Kidney (tissue), 14 donors: ENCODE data around the gene FOXA3. TPM values are rescaled to one million over a fixed set of nuclear protein-coding genes. Genes with fewer than 3 reads are reported as not detected.

Experiments used
- DNase-seq, 5 donors: peaks; one replicate each; pipeline ENCODE4 v3.0.0-alpha.2; 2013 to 2020
- FAIRE-seq: peaks from 2 replicates; lab custom pipeline; 2012; peaks lifted over from hg19 to GRCh38; lab: Jason Lieb, UNC
- H3K27ac ChIP-seq, 2 donors: one replicate each; pipeline ENCODE4 v1.7.0; 2013; ENCODE audit warnings: low read depth in 2 of 2, low read length in 2 of 2, inconsistent platforms in 1 of 2
- H3K27me3 ChIP-seq: one replicate; pipeline ENCODE4 v1.7.1; 2013; ENCODE audit warnings: low read length, inconsistent platforms; ENCODE audit not compliant: control insufficient read depth, insufficient read depth
- H3K36me3 ChIP-seq, 3 donors: one replicate each; pipeline versions ENCODE4 v1.7.0 to v1.7.1; 2013; ENCODE audit warnings: low read length in 3 of 3, control low read depth in 1 of 3, inconsistent platforms in 1 of 3; ENCODE audit not compliant: insufficient read depth in 3 of 3, control insufficient read depth in 2 of 3
- H3K4me1 ChIP-seq, 3 donors: one replicate each; pipeline versions ENCODE4 v1.7.0 to v1.7.1; 2013; ENCODE audit warnings: low read length in 3 of 3, inconsistent platforms in 1 of 3, low read depth in 1 of 3; ENCODE audit not compliant: control insufficient read depth in 2 of 3, insufficient read depth in 2 of 3
- H3K4me3 ChIP-seq, 3 donors: one replicate each; pipeline versions ENCODE4 v1.7.0 to v1.8.1; 2013; ENCODE audit warnings: low read length in 3 of 3, control low read depth in 1 of 3, inconsistent platforms in 1 of 3
- H3K9ac ChIP-seq, 3 donors: one replicate each; pipeline versions ENCODE4 v1.7.0 to v1.7.1; 2013; ENCODE audit warnings: low read length in 3 of 3, control low read depth in 1 of 3, inconsistent platforms in 1 of 3
- H3K9me3 ChIP-seq, 3 donors: one replicate each; pipeline versions ENCODE4 v1.7.0 to v1.7.1; 2013; ENCODE audit warnings: low read length in 3 of 3, control low read depth in 1 of 3, inconsistent platforms in 1 of 3; ENCODE audit not compliant: control insufficient read depth in 2 of 3, insufficient read depth in 1 of 3
- CTCF ChIP-seq: IDR thresholded peaks from 3 replicates; pipeline ENCODE4 v1.5.1; 2012; ENCODE audit warnings: mild to moderate bottlenecking, moderate library complexity, borderline replicate concordance; ENCODE audit not compliant: insufficient read depth; ENCODE audit errors: extremely low read depth
- intact Hi-C: fragments of 100-400 bp; cut with DNase I; formaldehyde crosslinking; loops from one replicate; pipeline ENCODE4 v1.11.1; 2022
- polyA plus RNA-seq: library from polyadenylated mRNA; stranded (reverse); fragments of 350-450 nt; fragmentation: Illumina TruSeq; extraction: RNeasy Lipid Tissue Mini Kit (QIAGEN cat#74804); gene quantifications from one replicate; pipeline ENCODE4 v1.2.3, GENCODE V29; 2014; ENCODE audit warnings: low read depth, low replicate concordance; ENCODE audit not compliant: insufficient read depth
- total RNA-seq: library from RNA; stranded (reverse); fragmentation: NEBNext Ultra II Directional; extraction: Animal tissue kit (Norgen Biotek cat#: 25700); gene quantifications from one replicate; pipeline ENCODE4 v1.2.1, GENCODE V29; 2021
- donor health status: control.
- donor health status: control.
- donor health status: control.
- donor health status: control.
- donor health status: control.
- donor health status: DM: yes; HTN: yes; CAD: no.
- donor health status: Normal renal cell carcinoma (clear cell type).

Gene FOXA3
- total and polyA plus RNA-seq, 2 donors from 2014 or later: 1.8 to 3.7 TPM

DNA sequence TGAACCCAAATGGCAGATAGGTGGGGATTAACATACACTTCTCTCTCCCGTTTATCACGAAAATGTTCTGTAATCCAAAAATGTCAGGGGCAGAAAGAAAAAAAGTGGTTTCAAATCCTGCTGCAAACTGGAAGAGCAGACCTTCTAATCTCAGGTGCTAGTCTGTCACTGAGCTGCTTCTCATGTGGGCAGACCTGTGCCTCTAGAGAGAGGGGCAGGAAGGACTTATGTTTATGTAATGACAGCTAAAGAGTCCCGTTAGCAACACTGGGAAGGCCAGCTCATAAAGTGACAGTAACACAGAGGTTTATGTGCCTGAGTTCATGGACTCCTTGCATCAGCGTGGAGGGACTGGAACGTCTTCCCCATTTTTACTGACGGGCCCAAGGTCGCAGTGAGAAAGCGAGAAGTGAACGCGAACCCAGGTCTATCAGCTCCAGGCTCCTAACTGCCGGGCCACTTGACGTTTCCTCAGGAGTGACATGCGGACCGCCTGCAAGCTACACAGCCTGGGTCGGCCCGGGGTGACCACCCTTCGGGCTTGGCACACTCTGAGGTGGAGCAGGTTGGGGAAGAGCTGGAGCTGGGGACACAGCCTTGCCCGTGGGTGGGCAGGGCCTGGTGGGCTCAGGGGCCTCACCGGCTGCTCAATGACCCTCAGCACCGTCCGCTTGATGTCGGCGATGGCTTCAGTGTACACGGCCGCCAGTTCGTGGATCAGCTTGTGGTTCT lies 39.4 kb upstream of the FOXA3 start:
- Histone ChIP-seq H3K36me3 (peaks cover 0 to 34% (median 27%) of the 10 kb centered on the region in 3 donors), H3K9me3 (no peaks in the 10 kb centered on the region), H3K4me1 (no peaks in the 10 kb centered on the region), H3K9ac (no peak overlapping the region), H3K4me3 (no peak overlapping the region), H3K27ac (no peak overlapping the region), H3K27me3 (no peaks in the 10 kb centered on the region)
- TF ChIP-seq CTCF: no peak
- FAIRE-seq: no peak
- intact Hi-C loops: no loop called here
- DNase-seq: no peak

DNA sequence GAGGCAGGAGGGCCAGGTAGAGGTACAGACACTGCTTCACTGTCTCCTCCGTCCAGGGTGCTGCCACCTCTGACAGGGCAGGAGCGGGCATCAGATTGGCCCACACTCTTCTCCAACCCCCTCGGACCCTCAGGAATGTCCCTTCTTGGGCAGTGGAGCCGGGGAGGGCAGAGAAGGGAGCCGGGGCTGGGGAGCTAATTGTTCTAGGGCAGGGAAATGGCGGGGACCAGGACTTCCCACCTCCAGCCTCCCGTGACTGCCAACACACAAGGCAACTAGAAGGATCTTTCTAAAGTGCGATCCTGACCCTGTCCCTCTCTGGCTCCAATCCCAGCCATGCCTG lies 38.9 kb upstream of the FOXA3 start:
- no peak overlapping the region for H3K4me3 ChIP-seq
- TF ChIP-seq CTCF: no peak
- H3K36me3 ChIP-seq: peaks cover 0 to 39% (median 31%) of the 10 kb centered on the region in 3 donors
- H3K4me1 ChIP-seq: no peaks in the 10 kb centered on the region
- H3K9ac ChIP-seq: no peak overlapping the region
- H3K9me3 ChIP-seq: no peaks in the 10 kb centered on the region
- no peak for DNase-seq
- no peak overlapping the region for H3K27ac ChIP-seq
- H3K27me3 ChIP-seq: no peaks in the 10 kb centered on the region
- intact Hi-C loops: no loop called here
- no peak for FAIRE-seq

DNA sequence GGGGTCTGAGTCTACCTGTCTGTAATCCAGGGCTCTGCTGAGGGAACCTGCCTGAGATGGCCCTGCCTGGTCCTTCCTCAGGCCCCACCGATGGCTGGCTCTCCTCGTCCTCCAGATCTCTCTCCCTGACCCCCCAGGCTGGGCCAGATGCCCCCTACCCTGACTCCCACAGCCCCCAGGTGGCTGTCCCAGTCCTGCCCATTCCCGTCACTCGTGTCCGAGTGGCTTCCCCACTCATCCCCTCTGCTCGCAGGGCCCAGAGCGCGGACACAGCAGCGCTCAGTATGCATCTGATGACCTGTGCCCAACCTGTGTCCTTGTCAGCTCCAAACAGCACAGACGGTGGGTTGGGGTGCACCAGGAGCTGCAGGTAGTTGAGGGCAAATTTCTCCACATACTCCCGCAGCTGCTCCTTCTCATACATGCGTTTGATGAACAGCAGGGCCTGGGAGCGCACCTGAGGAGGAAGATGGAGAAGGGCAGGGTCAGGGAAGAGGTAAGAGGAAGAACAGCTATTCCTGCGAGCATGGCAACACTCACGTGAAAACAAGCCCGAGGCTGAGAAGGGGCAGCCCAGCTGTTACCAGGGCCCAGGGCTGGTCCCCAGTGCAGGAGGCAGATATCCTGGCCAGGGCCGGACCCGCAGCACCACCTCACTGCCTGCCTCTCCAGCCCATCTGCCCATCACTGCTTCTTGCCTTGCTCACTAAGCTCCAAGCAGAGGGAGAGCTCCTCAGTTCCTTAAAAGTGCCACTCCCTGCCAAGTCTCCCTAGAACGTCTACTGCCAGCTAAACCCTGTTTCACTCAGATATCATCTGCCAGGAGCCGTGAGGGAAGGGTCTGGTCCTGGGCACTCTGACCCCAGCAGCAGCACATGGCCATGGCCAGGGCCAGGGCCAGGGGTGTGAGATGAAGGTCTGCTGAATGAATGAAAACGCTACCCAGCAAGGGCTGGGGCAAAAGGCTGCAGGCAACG lies 37.9 kb upstream of the FOXA3 start:
- Histone ChIP-seq H3K4me3 (no peak overlapping the region), H3K27me3 (no peaks in the 10 kb centered on the region), H3K4me1 (no peaks in the 10 kb centered on the region), H3K9ac (no peak overlapping the region), H3K27ac (no peak overlapping the region), H3K9me3 (no peaks in the 10 kb centered on the region), H3K36me3 (peaks cover 0 to 41% (median 36%) of the 10 kb centered on the region in 3 donors)
- FAIRE-seq (no peak), DNase-seq (no peak)
- TF ChIP-seq CTCF: no peak
- intact Hi-C loops: no loop called here
